Tibial artery (tissue), 4 donors: ENCODE results near the gene F2RL2.

Experiments
- DNase-seq, 2 donors: peaks; one replicate each; pipeline ENCODE4 v3.0.0-alpha.2; 2019
- H3K27ac ChIP-seq, 2 donors: fragments of 200-600 bp; sonication (generic) in 1 of 2; 1 replicate in 1 of 2; 2 replicates in 1 of 2; pipeline ENCODE4 v1.5.1; 2018 to 2019; ENCODE audit warnings: mild to moderate bottlenecking in 1 of 2
- H3K27me3 ChIP-seq, 2 donors: fragments of 200-600 bp; sonication (generic) in 1 of 2; one replicate each; pipeline versions ENCODE4 v1.5.1 to v1.6.0; 2016 to 2019
- H3K36me3 ChIP-seq, 3 donors: fragments of 200-600 bp; sonication (generic) in 2 of 3; one replicate each; pipeline ENCODE4 v1.5.1; 2016 to 2019; ENCODE audit warnings: mild to moderate bottlenecking in 2 of 3
- H3K4me1 ChIP-seq, 4 donors: fragments of 200-600 bp; sonication (generic) in 2 of 4; 1 replicate in 3 of 4; 2 replicates in 1 of 4; pipeline ENCODE4 v1.5.1; 2016 to 2019
- H3K4me3 ChIP-seq, 2 donors: fragments of 200-600 bp; sonication (generic) in 1 of 2; 1 replicate in 1 of 2; 2 replicates in 1 of 2; pipeline ENCODE4 v1.5.1; 2018 to 2019; ENCODE audit warnings: mild to moderate bottlenecking in 2 of 2
- H3K9me3 ChIP-seq, 3 donors: fragments of 200-600 bp; sonication (generic) in 1 of 3; one replicate each; pipeline ENCODE4 v1.5.1; 2016 to 2019
- intact Hi-C: fragments of 100-400 bp; cut with DNase I; formaldehyde crosslinking; loops from one replicate; pipeline ENCODE4 v1.15.0; 2023; ENCODE audit warnings: low total_unique reads
- TF ChIP-seq, protein P1 (sequence below), 2 experiments: fragments of 200-600 bp in 1 of 2; fragments of 450-650 bp in 1 of 2; IDR thresholded peaks; one replicate each; pipeline ENCODE4 v1.5.1; 2017 to 2019; ENCODE audit warnings: antibody characterized with exemption in 2 of 2, mild to moderate bottlenecking in 1 of 2, moderate library complexity in 1 of 2

F2RL2 gene

DNA sequence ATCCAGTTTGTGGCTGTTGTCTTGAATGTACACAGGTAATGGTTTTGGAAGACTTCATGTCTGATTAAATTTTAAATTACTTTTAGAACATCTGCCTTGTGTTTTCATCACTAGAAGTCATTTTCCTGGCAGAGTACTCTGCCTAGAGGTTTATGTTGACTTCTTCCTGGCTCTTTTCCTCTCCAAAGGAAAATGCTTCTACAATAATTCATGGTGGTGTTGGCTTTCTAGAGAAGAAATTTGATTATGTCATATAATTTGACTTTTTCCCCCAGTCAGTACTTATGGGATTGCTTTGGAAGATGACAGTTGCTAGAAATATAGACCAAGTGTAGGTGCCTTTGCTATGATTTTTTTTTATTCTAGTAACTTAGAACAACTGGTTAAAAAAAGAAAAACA, 46.8 kb downstream of the F2RL2 start:
- TF ChIP-seq, protein P1, sequence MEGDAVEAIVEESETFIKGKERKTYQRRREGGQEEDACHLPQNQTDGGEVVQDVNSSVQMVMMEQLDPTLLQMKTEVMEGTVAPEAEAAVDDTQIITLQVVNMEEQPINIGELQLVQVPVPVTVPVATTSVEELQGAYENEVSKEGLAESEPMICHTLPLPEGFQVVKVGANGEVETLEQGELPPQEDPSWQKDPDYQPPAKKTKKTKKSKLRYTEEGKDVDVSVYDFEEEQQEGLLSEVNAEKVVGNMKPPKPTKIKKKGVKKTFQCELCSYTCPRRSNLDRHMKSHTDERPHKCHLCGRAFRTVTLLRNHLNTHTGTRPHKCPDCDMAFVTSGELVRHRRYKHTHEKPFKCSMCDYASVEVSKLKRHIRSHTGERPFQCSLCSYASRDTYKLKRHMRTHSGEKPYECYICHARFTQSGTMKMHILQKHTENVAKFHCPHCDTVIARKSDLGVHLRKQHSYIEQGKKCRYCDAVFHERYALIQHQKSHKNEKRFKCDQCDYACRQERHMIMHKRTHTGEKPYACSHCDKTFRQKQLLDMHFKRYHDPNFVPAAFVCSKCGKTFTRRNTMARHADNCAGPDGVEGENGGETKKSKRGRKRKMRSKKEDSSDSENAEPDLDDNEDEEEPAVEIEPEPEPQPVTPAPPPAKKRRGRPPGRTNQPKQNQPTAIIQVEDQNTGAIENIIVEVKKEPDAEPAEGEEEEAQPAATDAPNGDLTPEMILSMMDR (IDR thresholded peaks at IDR 0.05) = no peak
- no peak for DNase-seq
- Histone ChIP-seq H3K27me3 (peaks cover 0 to 2% of the 10 kb centered on the region in 2 donors), H3K9me3 (no peaks in the 10 kb centered on the region), H3K4me1 (no peaks in the 10 kb centered on the region), H3K4me3 (no peak overlapping the region), H3K36me3 (no peaks in the 10 kb centered on the region), H3K27ac (no peak overlapping the region)
- intact Hi-C loops = no loop called here

DNA sequence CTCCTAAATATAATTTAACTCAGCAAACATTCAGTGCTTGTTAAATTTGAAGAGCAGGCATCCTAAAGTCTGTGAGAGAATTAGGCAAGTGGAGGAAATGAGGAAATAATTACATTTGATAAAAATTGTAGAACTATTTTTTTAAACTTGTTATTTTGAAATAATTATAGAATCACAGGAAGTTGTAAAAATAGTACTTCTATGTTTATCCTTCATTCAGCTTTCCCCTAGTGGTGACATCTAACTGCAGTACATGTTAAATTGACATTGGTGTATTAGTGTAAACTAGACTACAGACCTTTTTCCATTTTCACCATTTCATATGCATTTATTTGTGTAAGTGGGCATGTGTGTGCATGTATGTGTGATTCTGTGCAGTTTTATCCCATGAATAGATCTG, 51.6 kb downstream of the F2RL2 start:
- Histone ChIP-seq H3K27me3 (peaks cover 0 to 2% of the 10 kb centered on the region in 2 donors), H3K36me3 (no peaks in the 10 kb centered on the region), H3K4me3 (no peak overlapping the region), H3K27ac (no peak overlapping the region), H3K4me1 (no peaks in the 10 kb centered on the region), H3K9me3 (no peaks in the 10 kb centered on the region)
- intact Hi-C loops = no loop called here
- no peak for DNase-seq
- TF ChIP-seq, protein P1 (IDR thresholded peaks at IDR 0.05) = no peak

DNA sequence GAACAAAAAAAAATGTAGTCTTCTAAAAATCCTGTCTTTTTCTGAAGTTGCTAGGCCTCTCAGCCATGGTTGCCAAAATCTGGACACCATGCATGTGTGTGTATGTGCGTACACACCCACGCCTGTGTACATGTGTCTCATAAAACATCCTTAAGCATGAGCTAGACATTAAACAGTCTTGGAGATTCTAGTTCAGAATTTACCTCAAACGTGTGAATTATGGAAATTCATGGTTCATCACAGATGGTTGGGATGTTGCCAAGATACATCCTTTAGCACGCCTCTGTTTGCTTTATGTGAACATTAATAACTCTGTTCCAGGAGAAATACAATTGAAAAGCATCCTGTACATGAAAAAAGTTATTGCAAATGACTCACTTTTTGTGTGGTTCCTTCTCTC, 53.0 kb downstream of the F2RL2 start:
- intact Hi-C loops = no loop called here
- Histone ChIP-seq H3K4me1 (no peaks in the 10 kb centered on the region), H3K27me3 (peaks cover 0 to 2% of the 10 kb centered on the region in 2 donors), H3K9me3 (no peaks in the 10 kb centered on the region), H3K27ac (no peak overlapping the region), H3K4me3 (no peak overlapping the region), H3K36me3 (no peaks in the 10 kb centered on the region)
- TF ChIP-seq, protein P1 (IDR thresholded peaks at IDR 0.05) = no peak
- DNase-seq = no peak
